ENCODE data around the gene MAP3K2. TPM values are rescaled to one million over a fixed set of nuclear protein-coding genes. Genes with fewer than 3 reads are reported as not detected.
"Not testable (repeated sequence)": the region's sequence is repeated elsewhere in the genome, so short reads cannot be mapped to it uniquely, and the experiment has no call there.

The MAP3K2 gene
- total RNA-seq, 1 experiment from 2014 or later: 38.7 TPM

- Histone ChIP-seq H3K36me3 (ENCODE audit: control insufficient read depth, insufficient read depth, low read length) (no peaks in the 10 kb centered on the region; the same call in 1 of the 2 replicates), H3K27me3 (replicated peaks; ENCODE audit: control insufficient read depth, insufficient read depth, low read length) (no peaks in the 10 kb centered on the region), H3K4me3 (ENCODE audit: low read depth, low read length) (no peak overlapping the region), H3K4me1 (peaks cover 35% of the 10 kb centered on the region), H3K9me3 (peaks cover 11% of the 10 kb centered on the region)
- CTCF ChIA-PET: no interaction called here
- peak overlapping the region; percentile 89 for H3K27ac Mint-ChIP-seq (ENCODE audit: unreplicated experiment)
- peak in 1 of 2 experiments; percentile 47 for DNase-seq
- intact Hi-C loops (cut with micrococcal nuclease; ENCODE audit: unreplicated experiment): loop anchor here (1.0 kb wide), 1 partner anchor 44 kb away; no protein-coding TSS in a partner anchor
- H3K27me3 Mint-ChIP-seq (ENCODE audit: insufficient read depth, unreplicated experiment): no peaks in the 10 kb centered on the region
- peaks cover 11% of the 10 kb centered on the region for H3K9me3 Mint-ChIP-seq (ENCODE audit: unreplicated experiment)
- POLR2A ChIA-PET: no interaction called here
- peaks cover 6% of the 10 kb centered on the region for H3K36me3 Mint-ChIP-seq (ENCODE audit: insufficient read depth, unreplicated experiment)
- H3K4me1 Mint-ChIP-seq (ENCODE audit: low read depth, unreplicated experiment): peaks cover 39% of the 10 kb centered on the region
- no peak for TF ChIP-seq CTCF (IDR thresholded peaks at IDR 0.05; ENCODE audit: insufficient read depth in 1 of 2, low read depth in 1 of 2, low read length in 1 of 2, severe bottlenecking in 1 of 2, unreplicated experiment in 1 of 2)
- BruUV-seq (replicated peaks): no TSS peak
- peak overlapping the region; percentile 43 for H3K4me3 Mint-ChIP-seq (ENCODE audit: unreplicated experiment)
Observed at GRCh38 chr2:127410871-127411652, 23.3 kb upstream of the MAP3K2 start.

GRCh38 chr2:127409716-127410115, 21.9 kb upstream of the MAP3K2 start:
- Mint-ChIP-seq H3K27ac (ENCODE audit: unreplicated experiment) (peak overlapping the region; percentile 89), H3K4me1 (ENCODE audit: low read depth, unreplicated experiment) (peaks cover 39% of the 10 kb centered on the region), H3K9me3 (ENCODE audit: unreplicated experiment) (peaks cover 11% of the 10 kb centered on the region)
- H3K27me3 Mint-ChIP-seq (ENCODE audit: insufficient read depth, unreplicated experiment); DNase-seq; H3K36me3 ChIP-seq (ENCODE audit: control insufficient read depth, insufficient read depth, low read length); H3K27me3 ChIP-seq (replicated peaks; ENCODE audit: control insufficient read depth, insufficient read depth, low read length); H3K4me3 Mint-ChIP-seq (ENCODE audit: unreplicated experiment); H3K36me3 Mint-ChIP-seq (ENCODE audit: insufficient read depth, unreplicated experiment); POLR2A ChIA-PET; BruUV-seq (replicated peaks); H3K4me3 ChIP-seq (ENCODE audit: low read depth, low read length); CTCF ChIA-PET; intact Hi-C loops (cut with micrococcal nuclease; ENCODE audit: unreplicated experiment): not testable (repeated sequence)
- Histone ChIP-seq H3K9me3 (peaks cover 11% of the 10 kb centered on the region), H3K4me1 (peaks cover 35% of the 10 kb centered on the region)

GRCh38 chr2:127408807-127409099, 21.0 kb upstream of the MAP3K2 start:
- Mint-ChIP-seq H3K27ac (ENCODE audit: unreplicated experiment) (peak overlapping the region; percentile 57), H3K27me3 (ENCODE audit: insufficient read depth, unreplicated experiment) (no peaks in the 10 kb centered on the region), H3K4me1 (ENCODE audit: low read depth, unreplicated experiment) (peaks cover 33% of the 10 kb centered on the region), H3K36me3 (ENCODE audit: insufficient read depth, unreplicated experiment) (peaks cover 6% of the 10 kb centered on the region), H3K4me3 (ENCODE audit: unreplicated experiment) (peak overlapping the region; percentile 83), H3K9me3 (ENCODE audit: unreplicated experiment) (peaks cover 11% of the 10 kb centered on the region)
- peak overlapping the region; percentile 75 for H3K4me3 ChIP-seq (ENCODE audit: low read depth, low read length)
- peaks cover 11% of the 10 kb centered on the region for H3K9me3 ChIP-seq
- intact Hi-C loops (cut with micrococcal nuclease; ENCODE audit: unreplicated experiment): loop anchor here (1.0 kb wide), 1 partner anchor 20 kb away; no protein-coding TSS in a partner anchor
- H3K27me3 ChIP-seq (replicated peaks; ENCODE audit: control insufficient read depth, insufficient read depth, low read length): no peaks in the 10 kb centered on the region
- H3K36me3 ChIP-seq (ENCODE audit: control insufficient read depth, insufficient read depth, low read length): no peaks in the 10 kb centered on the region
- DNase-seq: no peak
- ChIA-PET POLR2A (interaction anchor here (1.6 kb wide), 1 partner anchor 20 kb away, joined by 9 read pairs; no protein-coding TSS in a partner anchor), CTCF (interaction anchor here (0.6 to 1.2 kb wide), 2 partner anchors 15 to 100 kb away, joined by 3 to 6 read pairs; no protein-coding TSS in a partner anchor)
- no TSS peak for BruUV-seq (replicated peaks)
- H3K4me1 ChIP-seq: peaks cover 31% of the 10 kb centered on the region
- TF ChIP-seq CTCF (IDR thresholded peaks at IDR 0.05; ENCODE audit: insufficient read depth in 1 of 2, low read depth in 1 of 2, low read length in 1 of 2, severe bottlenecking in 1 of 2, unreplicated experiment in 1 of 2): no peak

All from Caco-2 (cell line).